HG03025 (cell line): Measurements from ENCODE around the gene KMT2E.
A peak's percentile ranks its signal among the peaks of the same experiment; 100 is the strongest.
"Not testable (repeated sequence)": the region's sequence is repeated elsewhere in the genome, so short reads cannot be mapped to it uniquely, and the experiment has no call there.

Experiments used
- ATAC-seq: cut with Tn5 transposase; IDR thresholded peaks from one replicate; pipeline ENCODE4 v1.9.1; 2021; ENCODE audit warnings: mild to moderate bottlenecking, moderate library complexity; ENCODE audit not compliant: unreplicated experiment, low FRiP score

KMT2E gene

GRCh38 chr7:104981672-104982037 lies 32.4 kb upstream of the KMT2E start:
- ATAC-seq = no peak

DNA sequence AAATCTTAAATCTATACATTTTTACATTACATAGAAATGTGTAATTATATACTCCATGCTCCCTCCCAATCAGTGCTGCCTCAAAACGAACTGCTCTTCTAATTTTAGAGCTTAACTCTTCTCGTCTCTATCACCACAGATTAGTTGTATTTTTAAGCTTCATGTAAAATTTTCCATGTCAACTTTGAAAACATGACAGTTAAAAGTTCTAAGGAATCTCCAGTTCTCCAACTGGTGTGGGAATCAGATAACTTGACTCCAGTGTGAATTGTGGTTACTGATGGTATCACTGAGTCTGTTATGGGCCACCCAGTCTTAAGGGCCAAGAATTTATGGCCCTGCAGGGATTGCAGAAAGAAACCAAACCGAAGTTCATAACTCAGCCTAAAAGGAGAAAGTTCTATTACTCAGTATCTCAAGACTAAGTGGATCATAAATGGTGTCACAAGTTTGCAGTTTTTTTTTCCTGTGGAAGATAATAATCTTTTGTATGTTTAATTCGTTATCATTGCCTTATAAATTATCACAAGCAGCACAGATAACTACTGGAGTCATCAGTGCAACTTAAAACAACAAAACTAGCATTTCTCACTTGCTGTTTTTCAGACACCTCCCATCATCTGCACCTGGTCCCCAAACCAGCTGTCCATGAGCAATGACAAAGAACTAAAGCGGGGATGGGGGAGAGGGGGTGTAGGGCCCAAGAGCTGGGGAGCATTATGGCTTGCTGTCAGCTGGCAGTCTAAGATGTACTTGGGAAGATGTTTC lies 31.5 kb upstream of the KMT2E start:
- no peak for ATAC-seq

DNA sequence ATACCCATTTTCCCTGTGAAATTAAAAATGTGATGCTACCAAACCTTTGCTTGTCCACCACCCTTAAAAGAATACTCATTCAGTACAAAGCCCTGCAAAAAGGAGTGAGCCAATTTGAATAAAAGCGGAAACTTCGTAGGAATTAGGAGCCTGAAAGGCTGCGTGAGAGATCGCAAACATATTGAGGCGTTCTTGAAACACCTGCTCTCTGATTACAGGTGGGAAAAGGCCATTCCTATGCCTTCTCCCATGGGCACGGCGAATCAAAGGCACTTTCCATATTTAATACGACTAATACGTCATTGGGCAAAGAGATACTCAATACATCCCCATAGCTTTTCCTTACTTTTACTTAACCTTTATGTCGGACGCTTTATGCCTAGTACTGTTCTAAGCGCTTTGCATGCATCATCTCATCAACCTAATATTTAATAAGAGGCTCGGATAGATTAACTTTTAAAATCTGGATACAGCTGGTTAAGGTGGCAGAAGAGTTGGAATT lies 30.9 kb upstream of the KMT2E start:
- ATAC-seq = no peak

DNA sequence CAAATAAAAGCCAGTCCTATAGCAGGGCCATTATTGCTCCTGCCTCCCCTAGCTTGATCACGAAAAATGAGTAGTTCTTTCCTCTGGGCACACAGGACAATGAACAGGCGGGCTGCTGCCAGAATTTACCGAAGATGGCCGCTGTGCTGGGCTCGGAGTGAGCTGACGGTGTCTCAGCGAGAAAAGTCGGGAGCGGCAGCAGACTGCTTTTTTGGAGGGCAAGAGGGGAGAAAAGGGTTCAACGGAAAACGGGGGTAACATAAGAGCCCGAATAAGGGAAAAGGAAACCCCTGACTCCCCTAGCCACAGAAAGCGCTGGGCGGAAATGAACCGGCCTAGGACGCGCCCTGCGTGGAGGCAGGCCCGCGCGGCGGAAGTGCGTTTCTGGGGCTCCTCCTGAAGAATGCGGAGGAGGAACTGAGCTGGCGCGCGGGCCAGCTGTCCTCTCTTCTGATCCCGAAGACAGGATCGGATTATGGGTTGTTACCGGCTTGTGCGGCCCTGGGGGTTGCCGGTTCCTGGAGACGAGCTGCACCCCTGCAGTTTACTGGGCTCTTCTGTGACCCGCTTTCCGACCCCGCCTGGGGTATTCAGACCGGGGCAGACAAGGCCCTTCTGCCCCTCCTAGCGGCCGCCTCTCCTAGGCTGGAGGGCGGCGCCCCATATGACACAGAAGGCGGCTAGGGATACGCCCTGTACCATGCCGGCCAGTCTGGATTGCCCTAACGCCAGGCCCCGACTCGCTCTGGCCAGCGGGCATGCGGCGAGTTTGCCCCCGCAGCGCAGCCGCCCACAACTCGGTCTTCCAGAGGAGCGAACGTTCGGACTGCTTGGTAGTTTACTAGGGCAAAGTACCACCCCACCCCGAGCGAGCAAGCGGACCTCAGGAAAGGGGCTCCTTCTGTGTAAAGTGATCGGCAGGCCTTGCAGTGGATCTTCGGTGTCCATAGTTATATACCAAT lies 30.1 kb upstream of the KMT2E start:
- ATAC-seq = peak; percentile 91

GRCh38 chr7:104984585-104985258 lies 29.3 kb upstream of the KMT2E start:
- no peak for ATAC-seq

DNA sequence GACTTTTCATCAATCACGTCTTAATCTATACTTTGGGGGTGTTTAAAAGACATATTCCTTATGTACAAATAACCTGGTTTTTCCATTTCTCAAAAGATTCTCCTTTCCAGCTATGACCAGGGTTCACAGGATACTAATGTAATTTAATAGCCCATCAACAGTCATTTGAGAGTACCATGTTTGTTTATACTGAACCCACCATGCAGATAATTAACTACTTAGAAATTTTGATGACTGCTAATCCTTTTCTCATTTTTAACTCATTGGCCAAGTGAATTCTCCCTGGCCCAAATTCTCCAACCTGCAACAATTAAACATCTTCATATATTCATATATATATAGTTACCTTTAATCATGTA lies 28.8 kb upstream of the KMT2E start:
- ATAC-seq = no peak

DNA sequence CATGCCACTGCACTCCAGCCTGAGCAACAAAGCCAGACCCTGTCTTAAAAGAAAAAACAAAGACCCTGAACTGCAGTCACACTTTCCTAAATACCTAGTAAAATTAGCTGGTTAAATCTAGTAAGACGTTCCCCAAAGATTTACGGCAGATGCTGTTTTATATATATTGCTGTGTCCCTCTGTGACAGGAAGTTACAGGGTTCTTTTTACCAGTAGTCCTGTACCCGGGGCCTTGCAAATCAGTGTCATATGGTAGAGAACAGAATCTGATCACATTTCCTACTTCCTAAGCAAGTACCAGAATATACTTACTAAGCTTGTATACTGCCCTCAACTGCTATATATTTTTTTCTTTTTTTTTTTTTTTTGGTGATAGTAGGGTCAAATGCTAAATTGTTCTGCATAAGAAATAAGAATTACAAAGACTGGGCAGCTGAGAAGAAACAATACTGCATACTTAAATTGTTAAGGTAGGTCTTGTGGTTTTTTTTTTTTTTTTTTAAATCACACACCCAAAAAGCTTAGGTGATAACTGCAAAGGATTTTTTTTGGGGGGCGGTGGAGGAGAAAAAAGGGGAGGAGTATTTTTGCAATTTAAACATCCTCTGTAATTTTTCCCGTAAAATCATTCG lies 27.3 kb upstream of the KMT2E start:
- no peak for ATAC-seq

GRCh38 chr7:104987403-104987802 lies 26.6 kb upstream of the KMT2E start:
- not testable (repeated sequence) for ATAC-seq

GRCh38 chr7:104990983-104991382 lies 23.0 kb upstream of the KMT2E start:
- ATAC-seq = no peak

DNA sequence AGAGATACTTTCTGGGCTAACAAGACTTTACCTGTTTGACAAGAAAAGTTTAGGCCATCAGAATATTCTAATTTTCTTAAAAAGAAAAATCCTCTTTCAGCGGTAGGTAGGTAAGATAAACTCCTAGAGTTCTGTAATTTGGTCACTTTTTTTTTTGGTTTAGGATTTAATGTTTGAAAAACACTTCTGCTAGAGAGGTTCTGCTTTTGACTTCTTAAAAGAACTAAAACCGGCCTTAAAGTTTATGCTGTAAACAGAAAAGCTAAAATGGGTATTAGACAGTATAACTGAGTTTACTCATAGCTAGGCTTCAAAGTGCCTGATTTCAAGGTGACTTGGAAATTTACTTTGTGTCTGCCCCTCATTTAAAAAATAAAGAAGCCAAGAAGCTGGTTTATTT lies 21.7 kb upstream of the KMT2E start:
- ATAC-seq = no peak

DNA sequence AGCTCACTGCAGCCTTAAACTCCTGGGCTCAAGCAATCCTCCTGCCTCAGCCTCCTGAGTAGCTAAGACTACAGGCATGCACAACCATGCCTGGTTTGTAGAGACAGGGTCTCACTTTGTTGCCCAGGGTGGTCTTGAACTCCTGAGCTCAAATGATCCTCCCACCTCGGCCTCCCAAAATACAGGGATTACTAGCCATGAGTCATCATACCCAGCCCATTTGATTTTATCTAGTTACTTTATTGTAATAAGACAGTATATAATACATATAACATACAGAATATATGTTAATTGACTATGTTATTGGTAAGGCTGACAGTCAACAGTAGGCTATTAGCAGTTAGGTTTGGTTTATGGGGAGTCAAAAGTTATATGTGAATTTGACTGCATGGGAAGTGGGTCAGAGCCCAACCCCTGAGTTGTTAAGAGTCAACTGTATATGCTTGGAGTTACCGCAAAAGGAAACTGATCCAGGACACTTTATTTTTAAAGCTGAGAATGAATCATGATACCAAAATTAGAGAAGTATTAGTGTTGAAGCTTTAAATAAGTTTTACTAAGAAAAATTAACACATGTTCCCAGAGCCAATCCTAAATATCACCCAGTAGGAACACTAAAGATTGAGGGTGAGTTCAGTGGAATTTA lies 20.7 kb upstream of the KMT2E start:
- ATAC-seq = no peak

DNA sequence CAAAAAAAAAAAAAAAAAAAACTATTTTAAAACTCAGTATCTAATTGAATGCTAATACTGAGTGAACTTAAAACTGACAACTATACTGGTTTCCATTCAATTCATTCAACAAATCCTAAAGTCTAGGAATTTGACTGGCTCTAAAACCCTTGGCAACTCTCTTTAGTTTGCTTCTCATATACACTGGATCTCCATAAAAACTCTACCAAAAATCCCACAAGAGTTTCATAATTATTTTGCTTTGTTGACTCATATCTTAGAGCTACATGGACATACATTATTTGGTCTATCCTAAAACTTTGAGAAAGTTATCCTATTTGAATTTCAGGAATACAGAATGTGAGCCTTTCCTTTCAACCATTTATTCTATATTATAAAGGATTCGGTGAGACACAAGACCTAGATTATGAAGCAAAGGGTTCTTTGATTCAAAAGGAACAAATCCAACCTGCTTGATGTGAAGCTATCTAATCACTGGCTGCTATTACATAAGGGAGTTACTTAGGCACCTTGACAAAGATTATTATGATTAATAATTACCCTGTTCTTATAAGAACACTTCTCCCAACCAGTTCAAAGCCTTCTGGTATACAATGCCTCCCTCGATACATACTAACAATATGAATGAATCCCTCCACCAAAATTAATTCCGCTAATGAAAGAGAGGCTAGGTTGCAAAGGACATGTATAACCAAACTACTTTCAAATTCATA lies 15.8 kb upstream of the KMT2E start:
- no peak for ATAC-seq

GRCh38 chr7:105000200-105000599 lies 13.8 kb upstream of the KMT2E start:
- no peak for ATAC-seq

DNA sequence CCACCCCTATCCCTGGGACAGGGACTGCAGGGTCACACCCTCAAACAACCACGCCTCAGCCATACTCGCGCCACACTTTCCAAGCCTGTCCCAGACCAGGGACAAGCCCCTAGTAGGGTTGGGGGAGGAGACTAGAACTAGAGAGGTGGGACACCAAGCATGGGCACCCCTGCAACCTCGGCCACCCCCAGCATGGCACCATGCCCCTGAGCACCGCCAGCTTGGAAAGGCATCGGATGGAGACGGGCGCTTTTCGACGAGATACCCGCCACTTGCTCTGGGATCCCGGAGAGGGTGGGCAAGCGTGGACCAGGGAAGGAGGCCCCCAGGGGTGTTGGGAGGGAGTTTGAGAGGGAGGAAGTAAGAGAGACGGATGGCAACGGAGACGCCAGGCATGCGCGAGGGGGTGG lies 13.1 kb upstream of the KMT2E start:
- ATAC-seq = no peak

GRCh38 chr7:105001652-105002184 lies 12.3 kb upstream of the KMT2E start:
- no peak for ATAC-seq

DNA sequence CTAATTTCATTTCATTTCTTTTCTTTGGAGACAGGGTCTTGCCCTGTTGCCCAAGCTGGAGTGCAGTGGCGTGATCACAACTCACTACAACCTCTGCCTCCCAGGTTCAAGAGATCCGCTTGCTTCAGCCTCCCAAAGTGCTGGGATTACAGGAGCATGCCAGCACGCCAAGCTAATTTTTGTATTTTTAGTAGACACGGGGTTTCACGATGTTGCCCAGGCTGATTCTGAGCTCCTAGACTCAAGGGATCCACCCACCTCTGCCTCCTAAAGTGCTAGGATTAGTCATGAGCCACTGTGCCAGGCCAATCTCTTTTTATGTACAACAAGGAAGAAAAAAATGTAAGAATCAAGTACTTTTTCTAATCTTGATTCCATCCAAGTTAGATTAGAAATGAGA lies 10.7 kb upstream of the KMT2E start:
- ATAC-seq = no peak

DNA sequence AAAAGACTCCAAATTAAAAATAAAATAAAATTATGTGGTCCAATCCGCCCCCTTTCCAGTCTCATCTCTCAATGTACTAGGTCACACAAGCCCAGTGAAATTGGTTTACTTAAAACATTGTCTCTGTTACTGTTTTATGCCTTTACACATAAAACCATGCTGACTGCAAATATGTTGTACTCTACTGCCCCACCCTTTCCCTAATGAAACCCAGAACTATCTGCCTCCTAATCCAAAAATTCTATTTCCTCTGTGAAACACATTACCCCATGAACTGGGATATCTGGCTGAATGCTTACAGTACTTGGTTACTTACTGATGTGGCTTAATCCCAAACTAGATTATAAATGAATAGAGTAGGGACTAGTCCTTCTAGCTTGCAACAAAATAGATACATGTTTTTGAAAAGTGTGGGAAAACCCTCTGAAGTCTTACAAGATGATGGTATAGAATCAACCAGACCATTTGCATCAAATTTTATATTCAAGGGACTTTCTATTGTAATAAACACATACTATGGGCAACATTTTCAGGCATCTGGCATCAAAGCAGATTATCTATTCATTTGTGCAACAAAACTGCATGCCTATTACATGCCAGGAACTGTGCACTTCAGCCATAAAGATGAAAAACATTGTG lies 10.0 kb upstream of the KMT2E start:
- no peak for ATAC-seq

- ATAC-seq = not testable (repeated sequence)
These were observed 9.0 kb upstream of the KMT2E start for GRCh38 chr7:105005006-105005405.

DNA sequence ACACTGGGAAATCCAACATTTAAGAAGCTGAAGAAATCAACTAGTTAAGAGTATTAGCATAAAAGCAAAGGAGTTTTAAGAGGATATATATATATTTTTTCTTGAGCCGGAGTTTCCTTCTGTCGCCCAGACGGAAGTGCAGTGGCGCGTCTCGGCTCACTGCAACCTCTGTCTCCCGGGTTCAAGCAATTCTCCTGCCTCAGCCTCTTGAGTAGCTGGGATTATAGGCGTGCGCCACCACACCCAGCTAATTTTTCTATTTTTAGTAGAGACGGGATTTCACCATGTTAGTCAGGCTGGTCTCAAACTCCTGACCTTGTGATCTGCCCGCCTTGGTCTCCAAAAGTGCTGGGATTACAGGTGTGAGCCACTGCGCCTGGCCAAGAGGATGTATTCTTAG lies 8.5 kb upstream of the KMT2E start:
- not testable (repeated sequence) for ATAC-seq
